GM19324 (cell line): ENCODE results near the gene REEP6.

Experiments used
- ATAC-seq: cut with Tn5 transposase; IDR thresholded peaks from one replicate; pipeline ENCODE4 v1.9.1; 2021; ENCODE audit warnings: mild to moderate bottlenecking, moderate library complexity; ENCODE audit not compliant: unreplicated experiment, low FRiP score

Gene REEP6

DNA sequence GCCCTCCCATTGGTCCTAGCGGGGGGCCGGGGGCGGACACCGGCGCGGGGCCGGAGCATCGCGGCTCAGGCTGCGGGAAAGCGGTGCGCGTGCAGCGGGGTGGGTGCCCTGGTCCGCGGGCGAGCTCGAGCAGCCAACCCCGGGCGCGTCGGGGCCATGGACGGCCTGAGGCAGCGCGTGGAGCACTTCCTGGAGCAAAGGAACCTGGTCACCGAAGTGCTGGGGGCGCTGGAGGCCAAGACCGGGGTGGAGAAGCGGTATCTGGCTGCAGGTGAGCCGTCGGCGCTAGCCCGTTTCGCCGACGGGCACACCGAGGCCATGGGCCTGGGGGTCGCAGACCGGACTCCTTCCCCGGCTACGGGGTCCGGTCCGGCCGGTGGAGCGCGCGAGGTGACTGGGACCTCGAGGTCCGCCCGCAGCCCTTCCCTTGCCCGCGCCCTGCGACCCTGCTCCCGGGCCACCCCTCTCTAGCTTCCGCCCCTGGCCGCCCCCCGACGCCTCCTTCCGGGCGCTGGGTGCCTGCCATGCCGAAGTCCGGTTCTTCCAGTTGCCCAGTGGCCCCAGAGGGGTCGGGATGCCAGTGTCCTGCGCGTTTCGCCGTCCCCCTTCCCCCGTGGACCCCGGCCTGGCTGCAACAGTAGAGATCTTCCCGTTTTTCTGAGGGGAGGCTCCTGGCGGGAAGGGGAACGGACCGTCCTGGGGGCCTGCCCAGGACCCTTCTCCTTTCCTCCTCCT, at the start of gene REEP6:
REEP6 (plus strand) TSS at position 68 of the 735 bp plus-strand sequence; CDS start at position 157, 89 bp downstream.
- ATAC-seq = no peak

DNA sequence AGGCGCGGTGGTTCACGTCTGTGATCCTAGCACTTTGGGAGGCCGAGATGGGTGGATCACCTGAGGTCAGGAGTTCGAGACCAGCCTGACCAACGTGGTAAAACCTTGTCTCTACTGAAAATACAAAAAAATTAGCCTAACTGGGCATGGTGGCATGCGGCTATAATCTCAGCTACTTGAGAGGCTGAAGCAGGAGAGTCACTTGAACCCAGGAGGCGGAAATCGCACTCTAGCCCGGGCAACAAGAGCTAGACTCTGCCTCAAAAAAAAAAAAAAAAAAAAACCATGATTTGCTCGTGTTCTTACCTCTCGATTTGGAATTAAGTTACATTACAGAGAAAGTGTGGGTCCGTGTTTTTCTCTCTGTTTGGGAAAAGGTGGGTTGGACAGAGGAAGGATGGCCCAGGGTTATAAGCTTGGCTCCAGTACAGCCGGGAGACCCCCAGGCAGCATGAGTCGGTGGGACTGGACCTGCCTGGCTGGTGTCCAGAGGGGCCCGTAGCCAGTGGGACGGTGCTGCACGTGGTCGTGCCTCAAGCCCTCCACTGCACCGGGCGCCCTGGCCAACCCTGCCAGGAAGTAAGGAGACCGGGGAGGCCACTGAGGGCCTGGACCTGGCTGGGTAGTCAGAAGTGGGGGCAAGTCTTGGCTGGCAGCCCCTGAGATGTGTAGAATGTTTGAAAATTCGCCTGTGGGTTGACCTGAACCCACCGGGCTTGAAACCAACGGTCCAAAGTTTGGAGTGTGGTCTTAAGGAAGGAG, 49.1 kb upstream of the REEP6 start:
- no peak for ATAC-seq

GRCh38 chr19:1445185-1445931, 45.6 kb upstream of the REEP6 start:
- ATAC-seq = no peak

GRCh38 chr19:1445932-1446712, 44.9 kb upstream of the REEP6 start:
- no peak for ATAC-seq

- no peak for ATAC-seq
These were observed 44.1 kb upstream of the REEP6 start for GRCh38 chr19:1446713-1447481.

DNA sequence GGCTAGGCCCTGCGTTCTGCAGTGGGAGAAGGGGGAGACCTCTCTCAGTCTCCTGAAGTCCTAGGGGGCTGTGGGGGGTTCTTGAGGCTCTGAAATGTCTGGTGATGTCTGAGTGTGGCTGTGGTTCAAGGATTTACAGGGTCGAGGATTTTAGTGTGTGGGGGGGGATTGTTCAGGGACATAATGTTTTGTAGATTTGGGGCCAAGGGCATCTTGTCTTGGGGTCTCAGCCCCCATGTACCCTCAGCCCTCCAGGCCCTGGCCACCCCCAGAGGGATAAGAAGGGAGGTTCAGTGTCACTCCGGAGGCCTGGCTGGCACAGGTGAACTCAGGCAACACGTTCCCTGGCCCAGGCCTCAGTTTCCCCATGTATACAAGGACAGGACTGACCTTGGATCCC, 43.5 kb upstream of the REEP6 start:
- ATAC-seq = no peak

DNA sequence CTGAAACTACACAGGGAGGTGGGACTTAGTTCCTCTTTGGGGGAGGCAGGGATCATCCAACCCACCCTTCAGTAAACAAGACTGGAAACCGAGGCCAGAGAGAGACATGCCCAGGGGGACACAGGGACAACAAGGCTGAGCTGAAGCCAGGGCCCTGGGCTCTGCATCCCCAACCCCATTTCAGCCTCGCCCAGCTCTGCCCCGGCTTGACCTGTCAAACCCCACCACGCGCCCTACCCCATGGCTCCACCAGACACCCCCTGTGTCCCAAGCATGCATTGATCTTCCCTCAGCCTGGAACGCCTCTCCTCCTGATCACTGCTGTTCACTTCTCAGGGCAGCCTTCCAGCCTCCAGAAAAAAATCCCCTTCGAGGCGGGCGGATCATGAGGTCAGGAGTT, 43.0 kb upstream of the REEP6 start:
- no peak for ATAC-seq

DNA sequence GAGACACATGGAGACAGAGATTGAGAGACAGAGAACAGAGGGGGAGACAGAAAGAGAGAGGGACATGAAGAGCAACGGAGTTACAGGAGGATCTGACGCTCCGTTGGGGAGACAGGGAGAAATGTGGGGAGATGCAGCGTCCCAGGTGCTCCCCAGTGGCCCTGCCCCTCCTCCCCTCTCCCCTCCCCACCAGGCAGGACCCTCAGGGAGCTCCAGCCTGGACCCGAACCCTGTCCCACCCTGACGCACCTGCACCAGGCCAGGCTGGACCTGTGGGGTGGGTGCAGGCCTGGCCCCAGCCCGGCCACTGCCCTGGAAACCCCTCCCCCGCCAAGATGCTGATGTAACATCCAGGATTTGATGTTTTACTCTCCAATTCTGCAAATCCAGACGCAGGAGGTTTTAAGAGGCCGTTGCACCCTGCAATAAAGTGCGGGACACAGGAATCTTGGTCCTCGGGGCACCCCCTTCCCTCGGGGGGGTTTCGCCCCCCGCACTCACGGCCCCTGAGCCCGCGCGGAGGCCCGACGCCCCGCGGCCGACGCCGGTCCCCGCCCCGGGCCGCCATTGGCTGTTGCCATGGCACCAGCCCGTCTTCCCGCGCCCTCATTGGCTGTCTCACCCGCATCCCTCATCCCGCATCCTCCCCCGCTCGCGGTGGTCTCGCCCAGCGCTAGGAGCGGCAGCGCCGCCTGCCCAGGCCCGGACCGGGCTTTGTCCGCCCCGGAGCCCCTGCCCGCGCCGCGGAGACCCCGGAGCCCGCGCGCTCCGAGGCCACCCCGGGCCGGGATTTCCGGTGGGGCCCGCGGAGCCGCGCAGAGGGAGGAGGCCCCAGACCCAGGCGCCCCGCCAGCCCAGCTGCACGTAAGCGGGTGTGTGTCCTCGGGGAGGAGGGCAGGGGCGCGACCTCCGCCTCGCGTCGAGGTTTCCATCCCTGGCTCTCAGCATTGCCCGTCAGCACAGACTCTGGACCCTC, 41.2 kb upstream of the REEP6 start, which contains the start of gene APC2:
APC2 (plus strand) TSS at position 655 of the 976 bp plus-strand sequence. CDS start 2,881 bp downstream, outside the sequence.
- ATAC-seq = no peak

- no peak for ATAC-seq
These were observed 39.9 kb upstream of the REEP6 start for GRCh38 chr19:1450735-1451731.

GRCh38 chr19:1451916-1452801, 38.8 kb upstream of the REEP6 start:
- ATAC-seq = no peak

DNA sequence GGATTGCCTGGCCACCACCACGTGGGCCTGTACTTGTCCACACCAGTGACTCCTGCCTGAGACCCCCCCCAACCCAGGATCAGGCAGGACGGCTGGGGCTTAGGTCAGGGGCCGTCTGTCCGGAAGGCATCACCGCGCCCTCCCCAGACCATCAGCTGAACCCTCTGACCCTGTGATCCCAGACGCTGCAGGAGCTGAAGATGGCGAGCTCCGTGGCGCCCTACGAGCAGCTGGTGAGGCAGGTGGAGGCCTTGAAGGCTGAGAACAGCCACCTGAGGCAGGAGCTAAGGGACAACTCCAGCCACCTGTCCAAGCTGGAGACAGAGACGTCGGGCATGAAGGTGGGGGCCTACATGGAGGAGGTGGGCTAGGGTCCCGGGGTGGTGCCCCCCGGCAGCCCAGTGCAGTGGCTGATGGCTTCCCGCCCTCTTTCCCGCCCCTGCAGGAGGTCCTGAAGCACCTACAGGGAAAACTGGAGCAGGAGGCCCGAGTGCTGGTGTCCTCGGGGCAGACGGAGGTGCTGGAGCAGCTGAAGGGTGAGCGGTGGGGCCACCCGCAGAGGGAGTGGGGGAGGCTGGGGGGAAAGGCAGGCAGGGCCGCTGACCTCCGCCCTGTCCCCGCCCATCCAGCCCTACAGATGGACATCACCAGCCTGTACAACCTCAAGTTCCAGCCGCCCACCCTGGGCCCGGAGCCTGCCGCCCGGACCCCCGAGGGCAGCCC, 38.0 kb upstream of the REEP6 start:
- no peak for ATAC-seq

DNA sequence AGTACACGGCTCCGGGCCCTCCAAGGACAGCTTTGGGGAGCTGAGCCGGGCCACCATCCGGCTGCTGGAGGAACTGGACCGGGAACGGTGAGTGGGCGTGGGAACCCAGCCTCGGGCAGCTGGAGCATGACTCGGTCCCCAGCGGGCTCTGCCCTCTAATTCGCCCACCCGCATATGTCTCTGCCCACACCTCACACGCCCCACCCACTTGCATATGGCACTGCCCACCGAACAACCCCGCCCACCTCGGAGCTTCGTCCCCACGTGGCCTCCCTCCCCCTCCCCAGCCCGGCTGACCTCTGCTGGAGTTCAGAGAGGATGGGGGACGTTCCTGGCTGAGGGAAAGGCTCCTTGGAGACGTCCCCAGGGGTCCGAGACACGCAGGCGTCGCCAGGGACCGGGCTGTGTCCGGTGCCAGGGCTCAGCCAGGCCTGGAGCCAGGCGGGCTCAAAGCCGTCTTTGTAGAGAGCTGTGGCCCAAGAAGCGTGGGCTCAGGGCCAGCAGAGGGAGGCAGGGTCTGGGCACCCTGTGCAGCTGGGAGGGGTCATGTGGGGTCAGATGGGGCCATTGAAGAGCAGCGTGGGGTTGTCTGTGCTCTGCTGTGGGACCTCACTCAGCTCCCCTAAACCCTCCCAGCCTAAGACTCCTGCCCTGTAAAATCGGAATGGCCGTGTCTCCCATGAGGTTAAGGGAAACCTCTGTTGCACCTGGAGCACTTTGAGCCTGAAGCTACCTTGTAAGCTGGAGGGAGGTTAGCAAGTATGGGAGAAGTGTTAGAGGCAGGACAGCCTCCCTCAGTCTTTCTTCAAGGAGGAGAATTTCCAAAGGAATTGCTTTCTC, 37.2 kb upstream of the REEP6 start:
- ATAC-seq = no peak

DNA sequence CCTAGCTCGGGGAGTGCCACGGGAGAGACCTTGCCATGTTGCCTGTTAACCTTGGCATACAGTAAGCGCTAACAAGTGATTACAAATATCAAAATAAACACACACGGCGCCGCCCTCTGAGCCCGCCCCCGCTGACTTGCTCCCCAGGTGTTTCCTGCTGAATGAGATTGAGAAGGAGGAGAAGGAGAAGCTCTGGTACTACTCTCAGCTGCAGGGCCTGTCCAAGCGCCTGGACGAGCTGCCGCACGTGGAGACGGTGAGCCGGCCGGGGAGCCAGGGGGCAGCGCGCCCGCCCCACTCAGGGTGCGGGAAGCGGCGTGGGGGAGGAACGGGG, 36.0 kb upstream of the REEP6 start:
- ATAC-seq = no peak

DNA sequence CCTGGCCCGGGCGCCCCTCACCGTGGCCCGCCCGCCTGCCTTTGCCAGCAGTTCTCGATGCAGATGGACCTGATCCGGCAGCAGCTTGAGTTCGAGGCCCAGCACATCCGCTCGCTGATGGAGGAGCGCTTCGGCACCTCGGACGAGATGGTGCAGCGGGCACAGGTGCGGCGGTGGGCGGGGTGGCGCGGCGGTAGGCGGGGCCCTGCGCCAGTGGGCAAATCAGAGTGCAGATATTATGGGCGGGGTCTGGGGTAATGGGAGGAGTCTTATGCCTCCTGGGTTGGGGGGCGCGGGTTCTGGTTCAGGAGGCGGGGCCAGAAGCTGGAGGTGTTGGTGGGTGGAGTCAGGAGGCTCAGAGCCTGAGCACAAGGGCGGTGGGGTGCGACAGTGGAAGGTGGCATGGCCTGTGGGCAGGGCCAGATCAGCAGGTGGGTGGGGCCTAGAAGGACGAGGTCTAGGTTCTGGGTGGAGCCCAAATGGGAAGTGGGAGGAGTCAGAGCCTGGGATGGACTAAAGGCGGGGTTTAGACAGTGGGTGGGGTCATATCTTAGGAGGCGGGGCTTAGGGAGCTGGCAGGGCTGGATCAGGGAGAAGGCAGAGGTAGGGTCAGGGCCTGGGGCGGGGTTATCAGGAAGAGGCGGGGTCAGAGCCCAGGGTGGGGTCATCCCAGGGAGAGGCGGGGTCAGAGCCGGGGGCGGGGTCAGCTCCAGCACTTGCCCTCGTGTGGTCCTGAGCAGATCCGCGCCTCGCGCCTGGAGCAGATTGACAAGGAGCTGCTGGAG, 35.5 kb upstream of the REEP6 start:
- no peak for ATAC-seq
